HL-60/S4 treated with phorbol 12-myristate 13-acetate at 8.2 ng/mL for 4 days and 3 days (cell line): ENCODE measurements around the gene RPP25L.
"Not testable (repeated sequence)": the region's sequence is repeated elsewhere in the genome, so short reads cannot be mapped to it uniquely, and the experiment has no call there.

Experiments used
- in situ Hi-C: fragments of 300-500 bp; cut with MboI; formaldehyde crosslinking; loops from 2 replicates; pipeline ENCODE4 v1.15.0; 2022; ENCODE audit warnings: low sequenced_read_pairs

Gene RPP25L

GRCh38 chr9:34639322-34639721 lies 27.4 kb upstream of the RPP25L start:
- in situ Hi-C loops = not testable (repeated sequence)

GRCh38 chr9:34638138-34638445 lies 26.2 kb upstream of the RPP25L start:
- in situ Hi-C loops = no loop called here

DNA sequence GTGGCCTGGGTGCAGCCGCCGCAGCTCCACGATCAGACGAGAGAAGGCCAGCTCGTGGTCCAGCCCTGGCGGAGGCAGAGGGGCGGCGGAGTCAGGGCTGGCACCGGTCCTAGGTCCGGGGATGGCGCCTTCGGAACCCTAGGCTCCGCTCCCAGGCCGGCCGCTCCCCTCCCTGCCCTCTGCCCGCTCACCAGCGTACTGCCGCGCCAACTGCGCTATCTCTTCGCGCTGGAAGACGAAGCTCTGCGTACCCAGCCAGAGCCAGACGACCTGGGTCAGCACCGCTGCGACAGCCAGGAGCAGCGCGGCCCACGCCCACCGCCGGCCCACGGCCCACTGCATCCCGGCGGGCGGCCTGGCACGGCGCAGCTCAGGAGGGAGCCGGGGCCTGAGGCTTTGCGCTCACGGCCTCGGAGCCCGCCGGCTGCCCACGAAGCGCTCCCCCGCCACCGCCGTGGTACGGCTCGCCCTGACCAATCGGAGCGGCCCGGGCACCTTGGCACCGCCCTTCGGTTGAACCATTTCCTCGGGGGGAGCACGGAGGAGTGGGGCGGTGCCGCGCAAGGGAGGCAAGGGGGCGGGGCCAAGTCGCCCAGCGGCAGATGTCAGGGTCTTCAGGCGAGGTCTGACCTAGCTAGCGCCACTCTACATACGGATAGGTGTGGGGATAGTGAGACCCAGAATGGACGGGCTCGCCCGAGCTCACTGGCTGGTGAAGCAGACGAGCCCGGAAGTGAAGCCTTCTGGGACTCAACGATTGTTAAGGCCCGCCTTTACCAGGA lies 25.6 kb upstream of the RPP25L start, which contains the start of gene SIGMAR1:
SIGMAR1 (minus strand) TSS at position 432 of the 782 bp plus-strand sequence; CDS start at position 342, 90 bp downstream.
- in situ Hi-C loops = no loop called here

DNA sequence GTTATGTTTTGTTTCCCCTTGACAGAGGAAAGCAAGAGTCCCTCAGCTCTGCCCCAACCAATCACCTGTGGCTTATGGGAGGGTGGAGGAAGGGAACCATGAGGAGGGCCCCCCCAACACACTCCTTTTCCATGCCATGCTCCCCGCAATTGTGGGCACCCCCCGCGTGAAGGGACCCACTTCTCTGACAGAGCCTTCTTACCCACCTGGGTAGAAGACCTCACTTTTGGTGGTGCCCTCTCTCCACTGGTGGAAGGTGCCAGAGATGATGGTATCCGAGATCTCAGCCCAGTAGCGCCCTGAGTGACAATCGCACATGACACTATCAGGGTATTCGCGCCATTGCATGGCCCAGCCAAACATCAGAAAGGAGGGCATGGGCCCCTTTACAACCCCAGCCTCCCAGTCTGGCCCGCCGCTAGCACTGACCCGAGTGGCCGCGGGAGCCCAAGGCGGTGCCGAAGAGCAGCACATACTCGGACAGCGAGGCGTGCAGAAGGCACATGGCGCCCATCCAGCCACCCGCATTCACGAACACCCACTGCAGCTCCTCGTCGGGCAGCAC lies 25.0 kb upstream of the RPP25L start:
- in situ Hi-C loops = no loop called here

DNA sequence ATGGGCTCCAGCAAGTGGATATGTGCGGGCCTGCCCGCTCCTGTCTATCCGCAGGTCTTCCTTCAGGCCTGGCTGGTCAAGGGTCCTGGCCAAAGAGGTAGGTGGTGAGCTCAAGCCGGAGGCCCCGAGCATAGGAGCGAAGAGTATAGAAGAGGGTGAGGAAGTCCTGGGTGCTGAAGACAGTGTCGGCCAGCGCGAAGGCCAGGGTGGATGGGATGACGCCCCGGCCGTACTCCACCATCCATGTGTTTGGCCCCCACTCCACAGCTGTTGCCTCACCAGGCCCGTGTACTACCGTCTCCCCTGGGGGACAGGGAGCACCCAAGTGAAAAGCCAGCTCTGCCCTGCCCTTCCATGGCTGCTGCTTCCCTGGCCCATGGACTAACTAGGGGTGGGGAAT lies 23.7 kb upstream of the RPP25L start:
- in situ Hi-C loops = no loop called here

DNA sequence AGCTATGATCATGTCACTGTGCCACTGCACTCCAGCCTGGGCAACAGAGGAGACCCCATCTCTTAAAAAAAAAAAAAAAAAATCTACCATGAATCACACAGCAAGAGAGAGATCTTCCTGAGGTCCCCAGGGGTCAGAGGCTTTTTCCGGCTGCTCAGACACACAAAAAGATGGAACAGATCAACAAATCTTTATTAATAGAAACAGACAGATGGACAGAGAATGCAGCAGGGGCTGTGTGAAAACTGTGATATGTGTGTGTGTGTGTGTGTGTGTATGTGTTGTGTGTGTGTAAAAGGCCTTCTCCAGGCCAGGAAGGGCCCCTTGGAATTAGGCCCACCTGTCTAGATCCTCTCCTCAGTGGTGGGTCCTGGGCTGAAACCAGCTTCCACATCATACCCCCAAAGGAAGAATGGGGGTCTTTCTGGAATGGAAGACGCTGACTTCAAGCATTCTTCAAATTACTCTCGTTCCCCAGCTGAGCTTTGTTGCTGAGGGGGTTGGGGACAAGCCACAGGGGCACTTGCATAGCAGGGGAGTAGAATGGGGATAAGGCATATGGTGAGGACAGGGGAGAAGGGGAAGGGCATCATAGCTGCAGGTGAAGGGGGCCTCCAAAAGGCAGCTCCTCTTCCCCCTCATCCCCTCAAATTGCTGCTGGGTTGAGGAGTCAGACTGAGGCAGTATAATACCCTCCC lies 22.8 kb upstream of the RPP25L start:
- in situ Hi-C loops = no loop called here

DNA sequence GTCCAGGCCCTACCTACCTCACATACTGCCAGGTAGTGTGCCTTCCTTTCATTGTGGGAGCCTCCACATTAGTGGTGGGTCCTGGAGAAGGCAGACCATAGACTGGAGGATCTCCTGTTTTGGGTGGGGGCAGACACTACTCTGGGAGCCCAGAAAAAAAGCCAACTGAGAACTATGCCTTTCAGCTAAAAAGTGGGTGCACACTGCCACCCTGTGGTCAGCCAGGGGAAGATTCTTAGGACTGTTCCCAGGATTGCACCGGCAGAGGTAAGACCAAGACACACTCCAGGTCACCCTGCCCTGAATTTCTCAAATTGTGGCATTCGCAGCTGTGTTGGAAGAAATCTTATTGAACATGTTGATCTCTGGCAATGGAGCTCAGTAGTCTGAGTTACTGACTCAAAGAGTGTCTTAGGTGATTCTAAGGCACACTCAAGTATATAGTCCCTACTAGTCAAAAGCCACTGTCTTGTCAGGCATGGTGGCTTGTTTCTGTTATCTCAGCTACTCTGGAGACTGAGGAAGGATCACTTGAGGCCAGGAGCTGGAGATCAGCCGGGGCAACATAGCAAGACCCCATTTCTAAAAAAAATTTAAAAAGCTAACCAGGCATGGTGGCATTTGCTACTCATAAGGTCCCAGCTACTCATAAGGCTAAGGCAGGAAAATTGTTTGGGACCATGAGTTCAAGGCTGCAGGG lies 22.1 kb upstream of the RPP25L start:
- in situ Hi-C loops = no loop called here

GRCh38 chr9:34633166-34633565 lies 21.3 kb upstream of the RPP25L start:
- in situ Hi-C loops = no loop called here

DNA sequence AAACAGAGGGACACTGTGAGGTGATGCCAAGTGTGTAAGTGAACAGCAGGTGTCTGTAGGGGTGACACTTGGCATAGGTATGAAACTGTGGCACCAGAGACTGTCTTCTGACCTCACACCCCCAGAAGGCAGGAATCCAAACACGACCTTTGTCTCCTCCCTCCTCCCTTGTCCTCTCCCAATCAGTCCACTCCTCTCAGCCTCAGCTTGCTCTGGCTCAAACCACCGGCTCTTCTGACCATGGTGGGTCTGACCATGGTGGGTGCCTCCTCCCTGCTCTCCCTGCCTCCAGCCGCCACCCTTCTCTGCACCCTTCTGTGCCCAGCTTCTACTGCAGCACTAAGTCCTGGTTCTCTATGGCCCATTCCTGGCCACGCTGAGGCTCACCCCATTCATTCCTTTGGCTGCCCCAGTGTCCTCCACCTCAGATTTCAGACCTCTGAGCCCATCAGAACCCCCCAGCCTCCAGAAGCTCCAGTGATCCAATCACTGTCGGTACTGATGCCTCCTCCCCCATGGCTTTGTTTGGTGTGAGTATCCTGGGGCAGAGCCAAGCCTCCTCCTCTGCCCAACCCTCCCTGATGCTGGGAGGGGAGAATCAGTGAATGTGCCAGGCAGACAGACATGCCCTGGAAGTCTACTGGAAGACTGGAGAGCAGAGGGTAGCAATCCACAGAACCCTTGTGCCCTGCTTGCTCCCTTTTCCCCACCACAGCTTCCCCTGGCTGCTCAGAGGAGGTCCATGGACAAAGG lies 18.7 kb upstream of the RPP25L start:
- in situ Hi-C loops = no loop called here

DNA sequence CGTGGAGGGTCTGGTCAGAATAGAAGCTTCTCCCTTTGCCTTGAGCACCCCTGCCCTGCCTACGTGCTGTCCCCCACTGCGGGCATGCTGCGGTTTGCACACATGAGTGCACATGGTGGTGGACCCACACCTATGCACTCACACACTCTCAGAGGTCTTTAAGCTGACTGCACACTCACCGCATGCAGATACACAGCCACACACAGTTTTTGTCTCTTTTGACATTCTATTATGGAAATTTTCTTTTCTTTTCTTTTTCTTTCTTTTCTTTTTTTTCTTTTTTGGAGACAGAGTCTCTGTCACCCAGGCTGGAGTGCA lies 17.6 kb upstream of the RPP25L start:
- in situ Hi-C loops = no loop called here

DNA sequence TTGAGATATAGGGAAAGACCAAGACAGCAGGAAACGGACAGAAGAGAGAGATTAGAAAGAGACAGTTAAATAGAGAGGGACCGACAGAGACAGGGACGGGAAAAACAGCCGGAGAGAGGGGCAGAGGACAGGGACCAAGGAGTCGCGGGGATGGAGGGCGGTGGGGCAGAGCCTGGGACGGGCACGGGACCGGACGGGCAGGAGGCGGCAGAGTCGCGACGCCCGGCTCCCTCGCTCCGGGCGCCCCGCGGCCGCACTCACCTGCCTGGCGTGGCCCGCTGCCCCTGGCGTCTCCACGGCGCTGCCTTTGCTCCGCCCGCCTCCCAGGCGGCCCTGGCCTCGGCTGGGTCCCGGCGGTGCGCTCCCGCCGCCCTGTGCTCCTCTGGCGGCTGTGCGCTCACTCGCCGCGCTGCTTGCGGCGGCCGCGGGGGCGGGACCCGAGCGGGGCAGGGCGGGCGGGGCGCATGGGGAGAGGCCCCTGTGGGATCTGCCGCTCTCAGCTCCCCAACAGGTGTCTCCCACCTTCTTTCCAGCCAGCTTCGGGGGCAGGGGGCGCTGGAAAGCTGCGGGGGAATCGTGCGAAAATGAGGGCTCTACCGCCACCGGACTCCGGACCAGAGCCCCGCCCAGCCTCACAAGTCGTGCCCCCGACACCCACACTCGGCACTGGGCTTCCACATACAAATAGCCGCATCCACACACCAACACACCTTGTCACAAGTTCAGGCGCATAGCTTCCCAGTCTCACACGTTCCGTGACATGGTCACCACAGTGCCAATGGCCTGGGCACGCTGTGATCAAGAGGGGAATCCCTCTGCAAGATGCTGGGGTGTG lies 17.0 kb upstream of the RPP25L start, which contains the start of gene ARID3C:
ARID3C (minus strand) TSS at position 411 of the 835 bp plus-strand sequence. CDS start 1,052 bp downstream, outside the sequence.
- in situ Hi-C loops = no loop called here

GRCh38 chr9:34627716-34628655 lies 16.1 kb upstream of the RPP25L start:
- in situ Hi-C loops = no loop called here

DNA sequence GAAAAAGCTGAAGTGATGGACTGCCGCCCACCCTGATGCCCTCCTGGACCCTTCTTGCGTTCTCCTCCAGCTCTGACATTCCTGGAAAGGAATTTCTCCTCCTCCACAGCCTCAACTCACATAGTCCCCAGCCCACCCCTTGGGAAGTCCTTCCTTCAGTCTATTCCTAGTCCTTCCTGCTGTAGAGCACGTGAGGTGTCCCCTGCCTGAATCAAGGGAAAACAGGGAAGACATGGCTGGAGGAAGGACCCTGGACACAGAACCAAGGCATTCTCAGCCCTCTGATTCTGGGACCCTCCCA lies 13.2 kb upstream of the RPP25L start:
- in situ Hi-C loops = no loop called here

- in situ Hi-C loops = no loop called here
Measured at GRCh38 chr9:34624475-34625185, 12.7 kb upstream of the RPP25L start.

GRCh38 chr9:34623374-34624235 lies 11.7 kb upstream of the RPP25L start:
- in situ Hi-C loops = no loop called here

GRCh38 chr9:34620061-34620994 lies 8.4 kb upstream of the RPP25L start, which contains the start of gene DCTN3:
Gene DCTN3, minus strand, starts transcription at chr9:34620495. Its CDS starts 31 bp downstream, at chr9:34620464.
- in situ Hi-C loops = no loop called here
